HepG2 (cell line): ENCODE measurements around the gene AUNIP. TPM values are rescaled to one million over a fixed set of nuclear protein-coding genes. Genes with fewer than 3 reads are reported as not detected.

ENCODE experiments used
- ASH2L ChIP-seq: fragments of 300-600, 200-600 bp; sonication (generic); IDR thresholded peaks from 2 replicates; pipeline ENCODE4 v1.7.0; 2017; ENCODE audit warnings: low read depth, mild to moderate bottlenecking, moderate library complexity, mixed read lengths, low read length; ENCODE audit not compliant: insufficient read length
- GABPB1 ChIP-seq: IDR thresholded peaks from 2 replicates; pipeline ENCODE4 v1.6.1; 2016; ENCODE audit warnings: mild to moderate bottlenecking, missing genetic modification reagents, moderate library complexity, missing compliant biosample characterization
- MAFG ChIP-seq: sonication (generic); formaldehyde crosslinking; IDR thresholded peaks from 2 replicates; pipeline ENCODE4 v1.5.1; 2020; ENCODE audit warnings: mild to moderate bottlenecking, missing genetic modification reagents
- MXI1 ChIP-seq: IDR thresholded peaks from 3 replicates; pipeline ENCODE4 v1.6.1; 2012; ENCODE audit warnings: low read depth, low read length, inconsistent platforms, borderline replicate concordance
- SAP130 ChIP-seq: IDR thresholded peaks from 2 replicates; pipeline ENCODE4 v1.6.1; 2016; ENCODE audit warnings: low read depth
- SP1 ChIP-seq, 2 experiments: fragments of 450-650 bp in 1 of 2; sonication (generic) in 1 of 2; formaldehyde crosslinking in 1 of 2; IDR thresholded peaks; 2 replicates each; pipeline versions ENCODE4 v1.4.0 to v1.6.1; 2016 to 2020; ENCODE audit warnings: missing genetic modification reagents in 1 of 2
- SP5 ChIP-seq: IDR thresholded peaks from 2 replicates; pipeline ENCODE4 v1.6.1; 2016; ENCODE audit warnings: low read depth, borderline replicate concordance
- TBX2 ChIP-seq: sonication (generic); formaldehyde crosslinking; IDR thresholded peaks from 2 replicates; pipeline ENCODE4 v1.5.0; 2020; ENCODE audit warnings: missing genetic modification reagents, mild to moderate bottlenecking, borderline replicate concordance
- YEATS4 ChIP-seq: sonication (generic); formaldehyde crosslinking; IDR thresholded peaks from 2 replicates; pipeline ENCODE4 v1.4.0; 2020; ENCODE audit warnings: missing genetic modification reagents, borderline replicate concordance
- YY1 ChIP-seq: IDR thresholded peaks from 2 replicates; pipeline ENCODE4 v1.6.1; 2011; ENCODE audit warnings: low read length, low read depth, moderate library complexity, mild to moderate bottlenecking; ENCODE audit not compliant: insufficient read depth, insufficient replicate concordance
- ZNF572 ChIP-seq: sonication (generic); formaldehyde crosslinking; IDR thresholded peaks from 2 replicates; pipeline ENCODE4 v1.5.1; 2020; ENCODE audit warnings: mild to moderate bottlenecking, missing genetic modification reagents
- ZNF605 ChIP-seq: sonication (generic); formaldehyde crosslinking; IDR thresholded peaks from 2 replicates; pipeline ENCODE4 v1.8.0; 2022; ENCODE audit warnings: mild to moderate bottlenecking, missing genetic modification reagents
- ZNF761 ChIP-seq: sonication (generic); formaldehyde crosslinking; conservative IDR thresholded peaks from 2 replicates; pipeline ENCODE4 v1.4.0; 2020; ENCODE audit warnings: mild to moderate bottlenecking, missing genetic modification reagents
- ZSCAN31 ChIP-seq: sonication (generic); formaldehyde crosslinking; IDR thresholded peaks from 2 replicates; pipeline ENCODE4 v1.5.0; 2020; ENCODE audit warnings: low read depth, mild to moderate bottlenecking, missing genetic modification reagents
- polyA plus RNA-seq, 8 experiments: library from polyadenylated mRNA; depleted of rRNA in 3 of 8; stranded (reverse) in 7 of 8; unstranded in 1 of 8; fragments of >200 nt; fragmentation: Illumina TruSeq in 4 of 8; extraction: Trizol in 4 of 8; gene quantifications; 2 replicates each; pipeline versions ENCODE4 v1.2.1 to v1.2.3, GENCODE V29; 2011 to 2016; ENCODE audit warnings: low read depth in 4 of 8, missing spikeins in 1 of 8, mixed read lengths in 1 of 8; ENCODE audit not compliant: insufficient read depth in 1 of 8
- total RNA-seq, 5 experiments: library from RNA; depleted of rRNA; stranded (reverse); fragments of >200 nt; fragmentation: Illumina TruSeq; extraction: Trizol; gene quantifications; 2 replicates each; pipeline ENCODE4 v1.2.3, GENCODE V29; 2016; ENCODE audit warnings: low read depth in 1 of 5
- TF ChIP-seq, protein P1 (sequence below): sonication (generic); formaldehyde crosslinking; IDR thresholded peaks from 2 replicates; pipeline ENCODE4 v1.4.0; 2020; ENCODE audit warnings: missing genetic modification reagents, borderline replicate concordance
- TF ChIP-seq, protein P2 (sequence below), 2 experiments: fragments of 450-650 bp in 1 of 2; sonication (generic) in 1 of 2; formaldehyde crosslinking; IDR thresholded peaks; 2 replicates each; pipeline versions ENCODE4 v1.5.0 to v1.8.0; 2020 to 2022; ENCODE audit warnings: mild to moderate bottlenecking in 1 of 2, missing genetic modification reagents in 1 of 2
- TF ChIP-seq, protein P3 (sequence below): sonication (generic); formaldehyde crosslinking; IDR thresholded peaks from 2 replicates; pipeline ENCODE4 v1.4.0; 2020; ENCODE audit warnings: missing genetic modification reagents
- TF ChIP-seq, protein P4 (sequence below): sonication (generic); formaldehyde crosslinking; IDR thresholded peaks from 2 replicates; pipeline ENCODE4 v1.4.0; 2020; ENCODE audit warnings: missing genetic modification reagents
- TF ChIP-seq, protein P5 (sequence below): sonication (generic); formaldehyde crosslinking; IDR thresholded peaks from 2 replicates; pipeline ENCODE4 v1.4.0; 2020; ENCODE audit warnings: missing genetic modification reagents

The AUNIP gene
- total and polyA plus RNA-seq, 2 of the 13 experiments (the other 11 are each of a cell fraction or from before 2014, with no cell fraction given): 3.8 to 12.3 TPM

DNA sequence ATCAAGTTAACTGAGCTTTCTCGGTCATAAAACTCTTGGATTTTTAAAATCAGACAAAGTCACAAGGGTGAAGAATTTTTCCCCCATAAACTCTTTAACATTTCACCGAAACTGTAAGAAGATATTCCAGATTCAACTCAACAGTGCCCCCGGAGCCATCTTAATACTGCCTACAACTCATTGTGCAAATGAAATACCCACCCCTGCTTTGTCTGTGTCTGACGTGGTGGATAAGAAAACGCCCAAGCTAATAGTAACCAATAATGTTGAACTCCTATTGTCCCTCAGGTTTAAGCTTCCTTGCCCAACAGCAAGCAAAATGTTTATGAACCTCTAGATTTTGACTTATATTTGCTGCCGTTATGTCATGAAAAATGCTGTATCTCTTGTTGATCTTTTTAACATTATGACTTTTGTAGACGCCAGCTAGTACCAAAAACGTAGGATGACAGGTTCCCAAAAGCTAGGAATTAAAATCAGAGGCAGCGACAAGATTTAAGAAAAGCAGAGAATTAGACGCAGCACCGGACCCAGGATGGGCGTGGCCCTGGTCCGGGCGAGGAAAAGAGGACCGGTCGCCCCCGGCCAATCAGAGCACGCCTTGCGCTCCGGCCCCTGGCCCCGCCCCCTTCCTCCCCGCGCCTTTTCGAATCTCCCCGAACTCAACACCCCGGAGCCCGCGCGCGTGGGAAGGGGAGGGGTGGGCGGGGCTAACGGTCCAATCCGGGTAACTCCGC, 45.9 kb upstream of the AUNIP start (continued):
- TF ChIP-seq TBX2 (CRISPR knock-in tag) (peak; percentile 52), ZNF572 (CRISPR knock-in tag) (no peak), YEATS4 (CRISPR knock-in tag) (0 out of 2 replicates have a peak, but pooled peaks have one; percentile 6), ZSCAN31 (0 out of 2 replicates have a peak, but pooled peaks have one; percentile 25), YY1 (peak; percentile 43), SAP130 (peak; percentile 66), MAFG (CRISPR knock-in tag) (no peak), SP5 (CRISPR knock-in tag) (no peak), ZNF605 (no peak), MXI1 (peak; percentile 61; the same call in 1 of the 3 replicates), ASH2L (peak; percentile 53), SP1 (IDR thresholded peaks at IDR 0.05) (no peak), SP1 (CRISPR knock-in tag; IDR thresholded peaks at IDR 0.05) (peak; percentile 70), ZNF761 (no peak), GABPB1 (peak; percentile 59; the same call in 1 of the 2 replicates)
- TF ChIP-seq, protein P1, sequence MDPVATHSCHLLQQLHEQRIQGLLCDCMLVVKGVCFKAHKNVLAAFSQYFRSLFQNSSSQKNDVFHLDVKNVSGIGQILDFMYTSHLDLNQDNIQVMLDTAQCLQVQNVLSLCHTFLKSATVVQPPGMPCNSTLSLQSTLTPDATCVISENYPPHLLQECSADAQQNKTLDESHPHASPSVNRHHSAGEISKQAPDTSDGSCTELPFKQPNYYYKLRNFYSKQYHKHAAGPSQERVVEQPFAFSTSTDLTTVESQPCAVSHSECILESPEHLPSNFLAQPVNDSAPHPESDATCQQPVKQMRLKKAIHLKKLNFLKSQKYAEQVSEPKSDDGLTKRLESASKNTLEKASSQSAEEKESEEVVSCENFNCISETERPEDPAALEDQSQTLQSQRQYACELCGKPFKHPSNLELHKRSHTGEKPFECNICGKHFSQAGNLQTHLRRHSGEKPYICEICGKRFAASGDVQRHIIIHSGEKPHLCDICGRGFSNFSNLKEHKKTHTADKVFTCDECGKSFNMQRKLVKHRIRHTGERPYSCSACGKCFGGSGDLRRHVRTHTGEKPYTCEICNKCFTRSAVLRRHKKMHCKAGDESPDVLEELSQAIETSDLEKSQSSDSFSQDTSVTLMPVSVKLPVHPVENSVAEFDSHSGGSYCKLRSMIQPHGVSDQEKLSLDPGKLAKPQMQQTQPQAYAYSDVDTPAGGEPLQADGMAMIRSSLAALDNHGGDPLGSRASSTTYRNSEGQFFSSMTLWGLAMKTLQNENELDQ (CRISPR knock-in tag): no peak
- TF ChIP-seq, protein P2, sequence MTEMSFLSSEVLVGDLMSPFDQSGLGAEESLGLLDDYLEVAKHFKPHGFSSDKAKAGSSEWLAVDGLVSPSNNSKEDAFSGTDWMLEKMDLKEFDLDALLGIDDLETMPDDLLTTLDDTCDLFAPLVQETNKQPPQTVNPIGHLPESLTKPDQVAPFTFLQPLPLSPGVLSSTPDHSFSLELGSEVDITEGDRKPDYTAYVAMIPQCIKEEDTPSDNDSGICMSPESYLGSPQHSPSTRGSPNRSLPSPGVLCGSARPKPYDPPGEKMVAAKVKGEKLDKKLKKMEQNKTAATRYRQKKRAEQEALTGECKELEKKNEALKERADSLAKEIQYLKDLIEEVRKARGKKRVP (CRISPR knock-in tag; IDR thresholded peaks at IDR 0.05): peak in 1 of 2 experiments; percentile 32; a peak in 1 of 4 replicates
- TF ChIP-seq, protein P3, sequence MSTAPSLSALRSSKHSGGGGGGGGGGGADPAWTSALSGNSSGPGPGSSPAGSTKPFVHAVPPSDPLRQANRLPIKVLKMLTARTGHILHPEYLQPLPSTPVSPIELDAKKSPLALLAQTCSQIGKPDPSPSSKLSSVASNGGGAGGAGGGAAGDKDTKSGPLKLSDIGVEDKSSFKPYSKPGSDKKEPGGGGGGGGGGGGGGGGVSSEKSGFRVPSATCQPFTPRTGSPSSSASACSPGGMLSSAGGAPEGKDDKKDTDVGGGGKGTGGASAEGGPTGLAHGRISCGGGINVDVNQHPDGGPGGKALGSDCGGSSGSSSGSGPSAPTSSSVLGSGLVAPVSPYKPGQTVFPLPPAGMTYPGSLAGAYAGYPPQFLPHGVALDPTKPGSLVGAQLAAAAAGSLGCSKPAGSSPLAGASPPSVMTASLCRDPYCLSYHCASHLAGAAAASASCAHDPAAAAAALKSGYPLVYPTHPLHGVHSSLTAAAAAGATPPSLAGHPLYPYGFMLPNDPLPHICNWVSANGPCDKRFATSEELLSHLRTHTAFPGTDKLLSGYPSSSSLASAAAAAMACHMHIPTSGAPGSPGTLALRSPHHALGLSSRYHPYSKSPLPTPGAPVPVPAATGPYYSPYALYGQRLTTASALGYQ (CRISPR knock-in tag): no peak
- TF ChIP-seq, protein P4, sequence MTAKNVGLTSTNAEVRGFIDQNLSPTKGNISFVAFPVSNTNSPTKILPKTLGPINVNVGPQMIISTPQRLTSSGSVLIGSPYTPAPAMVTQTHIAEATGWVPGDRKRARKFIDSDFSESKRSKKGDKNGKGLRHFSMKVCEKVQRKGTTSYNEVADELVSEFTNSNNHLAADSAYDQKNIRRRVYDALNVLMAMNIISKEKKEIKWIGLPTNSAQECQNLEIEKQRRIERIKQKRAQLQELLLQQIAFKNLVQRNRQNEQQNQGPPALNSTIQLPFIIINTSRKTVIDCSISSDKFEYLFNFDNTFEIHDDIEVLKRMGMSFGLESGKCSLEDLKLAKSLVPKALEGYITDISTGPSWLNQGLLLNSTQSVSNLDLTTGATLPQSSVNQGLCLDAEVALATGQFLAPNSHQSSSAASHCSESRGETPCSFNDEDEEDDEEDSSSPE (CRISPR knock-in tag): peak; percentile 93
- TF ChIP-seq, protein P5, sequence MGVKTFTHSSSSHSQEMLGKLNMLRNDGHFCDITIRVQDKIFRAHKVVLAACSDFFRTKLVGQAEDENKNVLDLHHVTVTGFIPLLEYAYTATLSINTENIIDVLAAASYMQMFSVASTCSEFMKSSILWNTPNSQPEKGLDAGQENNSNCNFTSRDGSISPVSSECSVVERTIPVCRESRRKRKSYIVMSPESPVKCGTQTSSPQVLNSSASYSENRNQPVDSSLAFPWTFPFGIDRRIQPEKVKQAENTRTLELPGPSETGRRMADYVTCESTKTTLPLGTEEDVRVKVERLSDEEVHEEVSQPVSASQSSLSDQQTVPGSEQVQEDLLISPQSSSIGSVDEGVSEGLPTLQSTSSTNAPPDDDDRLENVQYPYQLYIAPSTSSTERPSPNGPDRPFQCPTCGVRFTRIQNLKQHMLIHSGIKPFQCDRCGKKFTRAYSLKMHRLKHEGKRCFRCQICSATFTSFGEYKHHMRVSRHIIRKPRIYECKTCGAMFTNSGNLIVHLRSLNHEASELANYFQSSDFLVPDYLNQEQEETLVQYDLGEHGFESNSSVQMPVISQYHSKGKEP (CRISPR knock-in tag): no peak
